Measurements from ENCODE around the gene TMEM258. TPM values are rescaled to one million over a fixed set of nuclear protein-coding genes. Genes with fewer than 3 reads are reported as not detected.

Gene TMEM258
- total RNA-seq, 1 donor from 2014 or later = 18.3 TPM

DNA sequence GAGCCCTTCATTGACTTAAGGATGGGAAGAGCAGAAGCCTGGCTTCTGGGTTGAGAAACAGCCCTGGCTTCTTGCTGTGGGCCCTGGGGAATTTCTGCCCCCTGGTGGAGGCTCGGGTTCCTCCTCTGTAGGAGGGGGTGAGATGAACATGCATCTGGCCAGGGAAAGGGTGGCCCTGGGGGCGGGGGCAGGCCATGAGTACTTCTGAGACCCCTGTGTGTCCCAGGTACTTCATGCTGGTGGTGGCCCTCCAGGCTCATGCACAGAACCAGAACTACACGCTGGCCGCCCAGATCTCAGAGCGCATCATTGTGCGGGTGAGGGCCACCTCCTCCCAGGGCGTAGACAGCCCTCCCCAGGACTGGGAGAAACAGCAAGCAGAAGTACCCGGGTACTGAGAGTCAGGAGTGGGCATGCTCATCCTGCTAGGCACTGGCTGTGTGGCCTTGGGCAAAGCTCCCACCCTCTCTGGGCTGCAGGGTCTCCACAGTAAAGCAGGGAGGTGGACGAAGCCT lies 15.8 kb downstream of the TMEM258 start:
- peak; percentile 64 for DNase-seq (ENCODE audit: low read depth)

DNA sequence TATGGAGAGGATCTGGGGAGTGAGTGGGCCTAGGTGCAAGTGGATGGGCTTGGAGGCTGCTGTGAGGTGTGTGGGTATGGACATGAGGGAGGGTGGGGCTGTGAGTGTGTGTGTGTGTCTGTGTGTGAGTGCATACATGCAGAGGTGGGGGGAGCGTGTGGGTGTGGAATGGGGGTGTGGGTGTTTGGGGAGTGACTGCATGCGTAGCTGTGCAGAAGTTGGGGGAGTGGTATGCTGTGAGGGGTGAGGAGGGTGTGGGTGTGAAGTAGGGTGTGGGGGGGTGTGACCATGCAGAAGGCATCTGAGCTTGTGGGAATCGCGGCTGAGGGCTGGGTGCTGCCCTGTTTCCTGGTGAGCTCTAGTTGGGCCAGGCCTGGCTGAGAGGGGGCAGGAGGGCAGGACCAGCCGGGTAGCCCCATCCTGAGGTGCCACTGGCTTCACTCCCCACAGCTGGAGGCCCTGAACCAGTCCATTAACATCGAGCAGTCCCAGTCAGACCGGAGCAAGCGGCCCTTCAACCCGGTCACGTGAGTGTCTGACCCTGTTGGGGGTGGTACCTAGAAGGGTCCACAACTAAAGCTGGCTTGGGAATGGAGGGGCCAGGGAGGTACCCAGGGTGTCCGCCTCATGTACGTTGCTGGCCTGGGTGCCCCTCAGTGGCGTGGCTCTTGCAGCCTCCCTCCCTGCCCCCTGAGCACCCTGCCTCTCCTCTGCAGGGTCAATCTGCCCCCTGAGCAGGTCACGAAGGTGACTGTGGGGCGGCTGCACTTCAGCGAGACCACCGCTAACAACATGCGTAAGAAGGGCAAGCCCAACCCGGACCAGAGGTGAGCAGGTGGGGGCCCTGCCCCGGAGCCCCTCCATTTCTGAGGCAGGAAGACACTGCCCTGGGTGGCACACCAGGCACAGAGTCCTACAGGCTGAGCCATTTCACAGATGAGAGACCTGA lies 16.5 kb downstream of the TMEM258 start:
- no peak for DNase-seq (ENCODE audit: low read depth)

DNA sequence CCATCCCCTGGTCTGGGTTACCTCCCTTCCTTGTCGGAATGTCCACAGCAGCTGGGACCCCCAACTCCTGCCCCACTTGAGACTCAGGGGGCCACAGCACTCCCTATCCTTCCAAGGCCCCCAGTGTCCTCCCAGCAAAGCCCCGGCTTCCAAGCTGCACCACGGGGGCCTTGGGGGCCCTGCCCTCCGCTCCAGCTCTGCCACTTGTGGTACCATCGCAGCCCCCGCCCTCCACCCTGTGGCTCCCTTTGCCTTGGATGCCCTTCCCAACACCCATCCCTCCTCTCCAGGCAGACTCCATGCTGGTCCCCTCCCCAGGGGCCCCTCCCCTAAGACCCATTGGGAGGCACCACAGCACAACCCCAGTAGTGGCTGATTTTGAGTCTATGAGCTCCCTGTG lies 17.3 kb downstream of the TMEM258 start:
- DNase-seq (ENCODE audit: low read depth) = no peak

DNA sequence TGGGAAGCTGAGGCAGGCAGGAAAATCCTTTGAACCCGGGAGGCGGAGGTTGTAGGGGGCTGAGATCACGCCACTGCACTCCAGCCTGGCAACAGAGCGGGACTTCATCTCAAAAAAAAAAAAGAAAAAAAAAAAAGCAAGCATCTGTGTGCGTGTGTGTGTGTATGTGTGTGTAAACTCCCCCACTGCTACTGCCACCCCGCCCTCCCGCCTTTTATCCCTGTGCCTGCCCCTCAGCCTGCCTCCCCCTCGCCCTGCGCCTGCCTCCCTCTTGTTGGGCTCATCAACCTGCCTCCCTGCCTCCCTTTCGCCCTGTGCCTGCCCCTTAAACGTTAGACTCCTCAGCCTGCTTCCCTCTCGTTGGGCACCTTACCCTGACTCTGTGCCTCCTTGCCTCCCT lies 18.0 kb downstream of the TMEM258 start:
- DNase-seq (ENCODE audit: low read depth) = no peak

DNA sequence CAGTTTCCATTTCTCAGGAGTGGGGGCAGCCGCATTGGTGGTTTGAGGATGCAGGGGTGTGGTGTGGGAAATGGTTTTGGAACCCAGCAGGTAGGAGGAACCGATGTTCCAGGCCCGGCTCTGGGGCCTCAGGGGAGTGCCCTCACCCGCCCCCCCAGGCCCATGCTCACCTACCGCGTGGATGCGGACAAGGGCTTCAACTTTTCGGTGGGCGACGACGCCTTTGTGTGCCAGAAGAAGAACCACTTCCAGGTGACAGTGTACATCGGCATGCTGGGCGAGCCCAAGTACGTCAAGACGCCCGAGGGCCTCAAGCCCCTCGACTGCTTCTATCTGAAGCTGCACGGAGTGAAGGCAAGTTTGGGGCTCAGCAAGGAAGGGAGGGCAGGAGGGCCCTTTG lies 18.6 kb downstream of the TMEM258 start:
- DNase-seq (ENCODE audit: low read depth) = no peak

DNA sequence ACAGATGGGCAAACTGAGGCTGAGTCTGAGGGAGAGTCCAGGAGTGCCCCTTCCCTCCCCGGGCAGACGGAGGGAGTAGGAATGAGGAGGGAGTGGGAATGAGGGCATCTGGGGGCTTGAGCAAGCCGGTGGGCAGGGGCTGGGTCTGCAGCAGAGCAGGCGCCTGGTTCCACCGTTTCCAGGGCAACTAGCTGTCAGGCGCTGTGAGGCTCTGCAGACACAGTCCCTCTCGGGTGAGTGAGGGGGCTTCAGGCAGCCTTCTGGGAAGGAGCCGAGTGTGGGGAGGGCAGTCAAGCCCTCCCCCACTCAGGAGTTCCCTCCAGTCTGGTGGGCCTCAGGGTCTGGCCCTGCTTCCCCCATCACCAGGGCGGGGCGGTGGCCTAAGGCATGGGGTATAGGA lies 19.0 kb downstream of the TMEM258 start:
- DNase-seq (ENCODE audit: low read depth) = no peak

DNA sequence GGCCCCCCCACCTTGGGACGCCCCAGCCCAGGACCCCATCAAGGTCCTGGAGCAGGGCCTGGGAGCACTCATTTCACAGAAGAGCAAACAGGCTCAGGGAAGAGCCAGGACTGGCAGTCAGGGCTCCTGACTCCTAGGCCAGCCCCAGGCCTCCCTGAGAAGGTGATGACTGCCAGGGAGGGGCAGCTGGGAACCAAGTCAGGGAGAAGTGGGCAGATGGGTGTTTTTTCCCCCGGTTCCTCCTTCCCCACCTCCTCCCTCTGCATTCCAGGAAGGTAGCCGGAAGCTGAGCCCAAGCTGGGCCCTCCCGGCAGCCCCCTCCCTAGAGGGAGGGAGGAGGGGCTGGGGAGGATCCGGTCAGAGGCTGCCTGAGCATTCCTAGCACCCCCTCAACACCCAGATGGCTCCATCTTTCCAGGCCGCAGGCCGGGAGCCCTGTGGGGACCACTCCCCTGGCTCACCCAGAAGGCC lies 20.4 kb downstream of the TMEM258 start:
- DNase-seq (ENCODE audit: low read depth) = peak; percentile 28

DNA sequence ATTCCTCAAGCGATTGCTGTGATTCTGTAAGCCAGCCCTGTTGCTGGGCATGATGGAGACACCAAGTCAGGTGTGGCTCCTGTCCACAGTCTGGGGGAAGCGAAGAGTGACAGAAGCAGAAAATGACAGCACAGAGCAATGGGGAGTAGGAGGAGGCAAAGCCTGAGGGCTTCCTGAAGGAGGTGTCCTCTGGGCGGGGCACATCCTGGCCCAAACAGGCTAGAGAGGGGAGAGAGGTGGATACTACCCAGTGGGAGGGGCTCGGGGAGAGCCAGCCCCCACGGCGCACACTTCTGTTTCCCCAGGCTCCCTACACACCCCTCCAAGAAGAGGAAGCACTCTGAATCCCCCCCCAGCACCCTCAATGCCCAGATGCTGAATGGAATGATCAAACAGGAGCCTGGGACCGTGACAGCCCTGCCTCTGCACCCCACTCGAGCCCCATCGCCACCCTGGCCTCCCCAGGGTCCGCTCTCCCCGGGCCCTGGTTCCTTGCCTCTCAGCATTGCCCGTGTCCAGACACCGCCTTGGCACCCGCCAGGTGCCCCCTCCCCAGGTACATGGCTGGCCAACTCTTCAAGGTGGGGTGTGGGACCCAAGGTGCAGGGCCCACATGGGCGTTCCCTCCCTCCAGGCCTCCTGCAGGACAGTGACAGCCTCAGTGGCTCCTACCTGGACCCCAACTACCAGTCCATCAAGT lies 21.1 kb downstream of the TMEM258 start:
- DNase-seq (ENCODE audit: low read depth) = no peak

DNA sequence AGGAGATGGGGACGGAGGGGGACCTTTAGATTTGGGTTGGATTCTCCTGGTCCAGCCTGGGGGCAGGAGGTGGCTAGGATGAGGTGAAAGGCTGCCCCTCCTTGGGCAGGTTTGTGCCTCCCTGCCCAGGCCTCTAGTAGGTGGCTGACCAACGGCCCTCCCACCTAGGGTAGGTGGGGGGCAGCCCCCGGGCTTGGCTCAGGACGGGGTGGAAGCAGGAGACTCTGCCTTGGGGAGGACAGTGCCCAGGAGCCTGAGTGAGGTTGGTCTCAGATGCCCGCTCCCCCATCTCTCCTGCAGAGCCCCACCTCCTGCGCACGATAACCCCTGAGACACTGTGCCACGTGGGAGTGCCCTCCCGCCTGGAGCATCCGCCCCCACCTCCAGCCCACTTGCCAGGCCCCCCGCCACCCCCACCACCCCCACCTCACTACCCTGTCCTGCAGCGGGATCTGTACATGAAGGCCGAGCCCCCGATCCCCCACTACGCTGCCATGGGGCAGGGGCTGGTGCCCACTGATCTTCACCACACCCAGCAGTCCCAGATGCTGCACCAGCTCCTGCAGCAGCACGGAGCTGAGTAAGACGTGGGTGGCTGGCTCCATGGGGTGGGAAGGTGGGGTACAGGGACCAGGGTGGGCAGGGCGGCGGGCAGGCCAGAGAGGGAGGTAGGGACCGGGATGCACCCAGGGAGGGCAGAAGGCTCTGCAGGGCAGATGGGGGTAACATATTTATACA lies 22.3 kb downstream of the TMEM258 start:
- no peak for DNase-seq (ENCODE audit: low read depth)

DNA sequence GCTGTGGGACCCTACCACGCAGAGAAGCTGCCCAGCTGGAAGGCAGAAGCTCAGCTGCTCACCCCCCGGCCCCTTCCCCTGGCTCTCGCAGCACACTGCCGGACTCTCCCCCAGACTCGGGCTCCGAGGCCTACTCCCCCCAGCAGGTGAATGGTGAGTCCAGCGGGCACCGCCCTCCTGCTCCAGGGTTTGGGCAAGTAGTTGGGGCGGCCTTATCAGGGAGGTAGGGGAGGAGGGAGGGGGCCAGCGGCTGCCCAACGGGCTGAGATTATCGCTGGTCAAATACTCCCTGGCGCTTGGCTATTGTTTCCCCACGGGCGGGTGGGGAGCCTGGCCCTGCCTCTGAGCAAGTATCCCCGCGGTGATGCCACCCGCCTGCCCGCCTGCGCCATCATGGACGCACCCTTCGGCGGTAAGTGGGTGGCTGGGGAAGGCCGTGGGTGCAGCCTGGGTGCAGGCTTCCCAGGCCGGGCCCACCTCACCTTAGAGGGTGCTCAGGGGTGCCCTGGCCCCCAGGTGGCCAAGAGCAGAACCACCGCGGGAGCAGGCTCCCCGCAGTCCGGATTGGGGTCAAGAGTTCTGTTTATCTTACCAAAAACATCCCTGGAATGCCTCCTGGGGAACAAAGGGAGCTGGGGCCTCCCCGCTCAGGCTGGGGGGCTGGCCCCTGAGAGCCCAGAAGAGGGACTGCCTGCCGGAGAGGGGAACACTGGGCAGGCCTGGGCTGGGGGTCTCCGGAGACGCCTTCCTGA lies 23.1 kb downstream of the TMEM258 start:
- no peak for DNase-seq (ENCODE audit: low read depth)

DNA sequence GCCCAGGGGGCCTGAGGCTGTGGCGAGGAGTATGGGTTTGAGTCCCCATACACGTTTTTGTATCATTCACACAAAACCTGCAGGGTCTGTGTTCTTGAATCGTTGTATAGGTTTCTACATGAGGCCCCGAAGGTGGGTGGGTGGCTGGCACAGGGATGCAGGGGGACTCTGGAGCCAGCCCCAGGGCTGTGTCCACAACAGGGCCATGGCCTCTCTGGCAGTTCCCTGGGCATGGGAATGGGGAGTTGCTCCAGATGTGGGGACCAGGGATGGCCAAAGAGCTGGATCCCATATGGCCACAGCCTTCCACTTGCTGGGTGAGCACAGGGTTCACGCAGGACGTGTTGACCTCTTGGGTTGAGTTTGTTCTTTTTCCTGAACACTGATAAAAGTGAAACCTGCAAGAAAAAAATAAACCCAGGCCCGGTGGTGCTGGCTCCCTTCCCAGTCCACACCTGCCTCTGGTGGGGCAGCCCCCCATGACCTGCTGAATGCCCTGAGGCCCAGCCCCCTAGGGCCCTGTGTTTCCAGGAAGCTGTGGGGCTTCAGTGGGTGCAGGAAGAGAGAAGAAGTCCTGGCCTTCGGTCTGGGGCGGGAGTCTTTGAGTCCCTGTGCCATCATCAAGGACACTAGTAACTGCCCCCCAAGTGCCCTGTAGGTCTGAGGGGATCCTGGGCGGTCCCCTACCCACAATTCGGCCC lies 23.9 kb downstream of the TMEM258 start:
- no peak for DNase-seq (ENCODE audit: low read depth)

DNA sequence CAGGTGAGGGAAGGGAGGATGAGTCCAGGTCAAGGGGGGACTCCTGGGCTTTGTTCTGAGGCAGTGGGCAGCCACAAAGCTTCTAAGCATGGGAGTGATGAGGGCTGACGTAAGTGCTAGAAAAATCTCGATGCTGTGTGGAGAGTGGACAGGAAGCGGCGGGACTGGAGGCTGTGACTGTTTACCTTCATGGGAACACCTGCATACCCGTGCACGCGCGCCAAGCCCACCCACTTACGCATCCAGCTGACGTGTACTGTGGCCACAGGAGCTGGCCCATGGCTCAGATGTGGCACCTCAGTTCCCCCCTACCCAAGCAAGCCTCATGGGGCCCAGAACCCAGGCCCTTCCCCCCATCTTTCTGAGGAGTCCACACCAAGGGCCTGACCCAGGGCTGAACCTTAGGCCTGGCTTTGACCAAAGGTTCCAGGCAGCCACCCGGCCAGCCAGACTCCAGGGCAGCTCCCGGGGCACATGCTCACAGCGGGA lies 26.0 kb downstream of the TMEM258 start:
- no peak for DNase-seq (ENCODE audit: low read depth)

DNA sequence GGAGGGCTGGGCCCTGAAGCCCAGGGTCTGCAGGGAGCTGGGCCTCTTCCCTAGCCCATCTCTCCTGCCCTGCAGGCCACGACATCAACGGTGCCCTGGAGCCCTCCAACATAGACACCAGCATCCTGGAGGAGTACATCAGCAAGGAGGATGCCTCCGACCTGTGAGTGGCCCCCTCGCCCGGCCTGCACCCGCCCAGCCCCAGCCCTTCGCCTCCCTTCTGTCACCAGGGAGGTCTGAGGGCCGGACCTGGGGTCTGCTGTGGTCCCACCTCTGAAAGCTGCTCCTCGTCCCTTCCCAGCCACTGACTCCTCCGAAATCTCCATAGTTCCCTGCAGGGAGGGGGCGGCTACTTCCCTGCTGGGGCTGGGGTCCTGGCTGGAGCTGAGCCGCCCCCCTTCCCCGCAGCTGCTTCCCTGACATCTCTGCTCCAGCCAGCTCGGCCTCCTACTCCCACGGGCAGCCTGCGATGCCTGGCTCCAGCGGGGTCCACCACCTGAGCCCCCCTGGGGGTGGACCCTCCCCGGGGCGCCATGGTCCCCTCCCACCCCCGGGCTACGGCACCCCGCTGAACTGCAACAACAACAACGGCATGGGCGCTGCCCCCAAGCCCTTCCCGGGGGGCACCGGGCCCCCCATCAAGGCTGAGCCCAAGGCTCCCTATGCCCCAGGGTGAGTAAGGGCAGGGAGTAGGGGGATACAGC lies 26.7 kb downstream of the TMEM258 start:
- DNase-seq (ENCODE audit: low read depth) = no peak

DNA sequence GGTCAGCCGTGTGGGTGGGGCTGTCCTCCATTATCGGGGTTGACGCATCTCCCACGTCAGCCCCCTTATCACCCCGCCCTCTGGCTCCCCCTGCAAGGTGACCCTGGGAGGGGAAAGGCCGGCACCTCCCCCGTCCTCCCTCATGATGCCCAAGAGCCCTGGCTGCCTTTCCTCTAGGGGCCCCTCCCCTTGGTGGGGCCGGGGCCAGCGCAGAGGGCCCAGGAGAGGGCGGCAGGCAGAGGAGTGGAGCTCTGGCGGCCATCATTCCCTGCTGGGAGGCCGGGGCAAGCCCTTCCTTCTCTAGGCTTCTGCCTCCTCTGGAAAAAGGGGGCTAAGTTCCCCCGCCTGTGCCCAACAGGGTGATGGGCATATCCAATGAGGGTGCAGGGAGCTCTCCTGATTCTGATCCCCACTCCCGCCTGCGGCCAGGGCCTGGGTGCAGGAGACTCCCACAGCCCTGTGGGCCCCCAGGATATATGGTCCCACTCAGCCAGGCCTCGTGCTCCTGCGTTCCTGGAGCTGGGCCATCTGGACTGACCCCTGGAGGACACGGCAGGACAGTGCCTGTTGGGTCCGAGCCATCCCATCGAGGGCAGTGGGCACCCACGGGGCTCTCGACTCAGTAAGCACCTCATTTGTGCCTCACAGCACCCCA lies 27.7 kb downstream of the TMEM258 start:
- DNase-seq (ENCODE audit: low read depth) = no peak

DNA sequence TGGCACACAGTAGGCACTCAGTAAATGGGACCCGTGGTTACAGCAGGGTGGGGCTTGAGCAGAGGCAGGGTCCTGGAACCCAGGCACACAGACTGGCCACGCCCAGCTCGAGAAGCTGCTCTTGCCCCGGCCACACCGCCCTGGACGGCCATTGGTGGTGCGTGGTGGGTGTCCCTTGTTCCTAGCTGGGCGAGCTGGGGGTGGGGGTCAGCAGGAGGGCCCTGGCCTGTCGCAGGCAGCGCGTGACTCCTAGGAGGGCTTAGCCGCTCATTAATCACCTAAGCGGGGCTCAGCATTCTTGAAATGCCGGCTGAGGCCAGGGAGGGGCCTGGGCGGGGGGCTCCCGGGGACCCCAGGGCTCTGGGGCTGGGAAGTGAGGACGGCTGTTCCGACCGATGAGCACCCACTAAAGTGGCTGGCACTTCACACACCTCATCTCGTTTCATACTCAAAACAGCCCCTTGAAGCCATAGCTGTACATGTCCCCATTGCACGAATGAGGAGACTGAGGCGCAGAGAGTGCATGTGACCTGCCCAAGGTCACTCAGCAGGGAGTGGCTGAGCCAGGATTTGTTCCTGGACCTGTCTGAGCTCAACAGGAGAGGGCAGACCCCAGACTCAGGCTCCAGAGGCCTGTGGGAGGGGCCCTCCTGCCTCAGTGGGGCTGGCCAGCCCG lies 28.3 kb downstream of the TMEM258 start:
- no peak for DNase-seq (ENCODE audit: low read depth)

DNA sequence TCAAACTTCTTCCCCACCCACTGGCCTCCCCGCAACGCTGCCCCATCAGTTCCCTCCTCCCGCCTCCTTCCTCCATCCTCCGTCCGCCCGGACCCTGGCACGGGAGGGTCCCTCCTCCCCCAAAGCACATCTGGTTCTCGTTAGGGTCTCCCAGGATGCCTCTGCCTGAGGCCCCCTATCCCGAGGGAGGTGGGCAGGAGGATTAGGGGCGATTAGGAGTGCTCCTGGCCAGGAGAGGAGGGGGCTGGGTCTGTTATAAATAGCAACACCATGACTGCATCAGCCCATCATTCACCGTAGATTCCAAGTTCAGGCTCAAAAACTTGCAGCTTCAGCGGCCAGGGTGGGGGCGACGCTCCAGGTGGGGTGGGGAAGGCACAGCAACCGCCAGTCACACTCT lies 29.6 kb downstream of the TMEM258 start:
- DNase-seq (ENCODE audit: low read depth) = no peak

DNA sequence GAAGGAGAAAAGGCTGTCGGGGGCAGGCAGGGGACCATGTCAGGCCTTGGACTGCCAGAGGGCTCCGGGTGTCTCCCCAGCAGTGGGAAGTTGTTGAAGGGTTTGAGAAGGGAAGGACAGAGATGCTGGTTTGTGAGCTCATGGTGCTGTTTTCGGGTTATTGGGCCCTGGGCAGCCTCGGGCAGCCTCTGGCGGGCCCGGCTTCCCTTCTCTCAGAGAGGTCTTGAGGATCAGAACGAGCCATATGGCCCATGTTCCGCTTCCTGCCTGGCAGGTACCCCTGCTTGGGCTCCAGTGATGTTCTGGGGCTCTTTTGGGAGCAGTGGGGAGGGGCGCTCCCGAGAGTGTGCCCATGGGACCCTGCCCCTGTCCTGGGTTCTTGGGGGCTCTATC lies 30.2 kb downstream of the TMEM258 start:
- DNase-seq (ENCODE audit: low read depth) = no peak

DNA sequence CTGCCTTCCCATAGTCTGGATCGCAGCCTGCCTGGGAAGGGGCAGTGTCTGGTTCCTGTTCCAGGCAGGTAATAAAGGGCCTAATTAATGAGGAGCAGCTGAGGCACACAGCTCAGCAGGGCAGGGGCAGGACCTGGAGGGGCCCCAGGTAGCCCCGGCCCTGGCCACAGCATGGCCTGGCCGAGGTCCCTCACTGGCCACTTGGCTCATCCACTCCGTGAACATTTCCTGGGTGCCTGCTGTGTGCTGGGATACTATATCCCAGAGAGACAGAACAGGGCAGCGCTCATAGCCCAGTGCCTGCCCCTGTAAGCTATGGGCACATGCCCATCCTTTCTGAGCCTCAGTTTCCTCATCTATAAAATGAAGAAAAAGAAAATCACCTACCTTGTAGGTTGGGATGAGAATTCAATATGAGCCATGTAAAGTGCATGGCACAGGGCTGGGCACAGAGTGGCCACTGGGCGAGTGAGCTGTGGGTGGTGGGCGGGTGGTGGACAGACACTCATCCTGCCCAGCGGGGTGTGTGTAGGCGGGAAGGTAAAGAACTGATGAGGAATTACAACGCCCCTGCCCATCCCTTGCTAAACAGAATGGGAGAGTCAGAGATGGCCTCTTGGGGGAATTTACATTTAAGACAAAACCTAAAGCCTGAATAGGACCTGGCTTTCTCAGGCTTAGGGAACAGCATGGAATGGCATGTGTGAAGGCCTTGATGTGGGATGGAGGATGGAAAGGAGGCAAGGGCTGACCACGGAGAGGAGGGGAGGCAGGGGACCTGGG lies 30.8 kb downstream of the TMEM258 start:
- DNase-seq (ENCODE audit: low read depth) = no peak

Data from renal cortical epithelial cell (primary cell).